Lung (tissue), 12 donors: ENCODE results near the gene FEV. TPM values are rescaled to one million over a fixed set of nuclear protein-coding genes. Genes with fewer than 3 reads are reported as not detected.

ENCODE experiments used
- ATAC-seq: fragments of 200-7000 bp; cut with Tn5 transposase; one replicate; pipeline ENCODE4 v1.9.1; 2020; ENCODE audit warnings: moderate number of reproducible peaks; ENCODE audit not compliant: insufficient read depth, low FRiP score
- DNase-seq, 3 donors: peaks; one replicate each; pipeline ENCODE4 v3.0.0-alpha.2; 2013 to 2017
- H3K27ac ChIP-seq, 2 donors: one replicate each; pipeline ENCODE4 v1.5.1; 2013; ENCODE audit warnings: mild to moderate bottlenecking in 2 of 2, moderate library complexity in 2 of 2, control low read depth in 1 of 2, inconsistent platforms in 1 of 2, low read depth in 1 of 2, low read length in 1 of 2
- H3K27me3 ChIP-seq, 3 donors: one replicate each; pipeline ENCODE4 v1.5.1; 2013; ENCODE audit warnings: low read length in 2 of 3; ENCODE audit not compliant: control insufficient read depth in 3 of 3, insufficient read depth in 3 of 3
- H3K36me3 ChIP-seq, 4 donors: one replicate each; pipeline ENCODE4 v1.5.1; 2013; ENCODE audit warnings: low read length in 4 of 4, mild to moderate bottlenecking in 1 of 4, moderate library complexity in 1 of 4; ENCODE audit not compliant: control insufficient read depth in 4 of 4, insufficient read depth in 4 of 4
- H3K4me1 ChIP-seq, 5 donors: one replicate each; pipeline ENCODE4 v1.5.1; 2013; ENCODE audit warnings: low read length in 5 of 5, mild to moderate bottlenecking in 2 of 5, moderate library complexity in 1 of 5; ENCODE audit not compliant: control insufficient read depth in 5 of 5, insufficient read depth in 5 of 5
- H3K4me3 ChIP-seq: one replicate; pipeline ENCODE4 v1.5.1; 2013; ENCODE audit warnings: mild to moderate bottlenecking, control low read depth, moderate library complexity
- H3K9ac ChIP-seq, 2 donors: one replicate each; pipeline ENCODE4 v1.5.1; 2013; ENCODE audit warnings: low read length in 2 of 2, control low read depth in 1 of 2; ENCODE audit not compliant: insufficient read depth in 1 of 2
- H3K9me3 ChIP-seq, 4 donors: one replicate each; pipeline ENCODE4 v1.5.1; 2013; ENCODE audit warnings: low read length in 3 of 4, mild to moderate bottlenecking in 1 of 4, moderate library complexity in 1 of 4; ENCODE audit not compliant: control insufficient read depth in 4 of 4, insufficient read depth in 3 of 4
- WGBS, 2 donors: extraction: QIAGEN DNeasy Blood & Tissue Kit; methylation state at CpG; one replicate each; pipeline ENCODE4 v1.1.7; 2013; 5-methylcytosine and 5-hydroxymethylcytosine counted together
- polyA plus RNA-seq, 2 donors: library from polyadenylated mRNA; stranded (reverse); fragments of 200-250 nt; gene quantifications; one replicate each; pipeline ENCODE4 v1.2.1, GENCODE V29; 2013
- total RNA-seq, 2 donors: library from RNA; depleted of rRNA in 1 of 2; stranded (reverse); fragments of >200 nt in 1 of 2; gene quantifications; one replicate each; pipeline ENCODE4 v1.2.1, GENCODE V29; 2014 to 2021
- TF ChIP-seq, protein P1 (sequence below): IDR thresholded peaks from 2 replicates; pipeline ENCODE4 v1.5.1; 2012; ENCODE audit warnings: mild to moderate bottlenecking; ENCODE audit errors: control extremely low read depth, extremely low read depth
- donor health status: control.
- donor health status: control.
- donor health status: Bipolar disorder and iron deficiency.
- donor health status: healthy.
- donor health status: DM: yes; HTN: yes; CAD: no.

The FEV gene
- total and polyA plus RNA-seq, 4 donors, result not detected

DNA sequence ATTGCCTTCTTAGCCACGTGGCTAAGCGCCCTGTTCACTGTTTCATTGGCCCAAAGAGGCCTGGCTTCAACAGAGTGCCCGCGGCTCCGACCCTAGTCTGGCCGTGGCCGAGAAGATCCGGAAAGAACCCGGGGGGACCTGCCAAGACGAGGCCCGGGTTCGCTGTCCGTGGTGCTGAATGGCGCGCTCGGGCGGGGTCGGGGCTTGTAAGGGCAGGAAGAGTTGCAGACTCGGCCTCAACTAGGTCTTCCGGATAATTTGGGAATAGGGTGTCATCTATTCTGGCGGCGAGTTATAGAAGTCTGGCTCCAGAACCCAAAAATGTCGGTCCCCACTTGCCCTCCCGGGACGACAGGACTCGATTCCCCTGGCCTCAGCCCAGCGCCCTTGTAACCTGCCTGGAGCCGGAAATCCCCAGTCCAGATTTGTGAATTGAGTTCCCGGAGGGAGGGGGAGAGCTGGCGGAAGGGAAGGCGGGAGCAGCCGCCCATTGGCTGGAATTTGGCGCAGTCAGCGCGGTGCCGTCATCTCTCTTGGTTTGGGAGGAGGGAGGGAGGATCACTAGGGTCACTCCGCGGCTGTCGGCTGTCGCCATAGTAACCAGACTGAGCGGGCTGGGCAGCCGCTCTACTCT is 22.0 kb downstream of the FEV start:
- Histone ChIP-seq H3K9me3 (peaks cover 0 to 7% (median 0%) of the 10 kb centered on the region in 4 donors), H3K27me3 (peaks cover 43 to 57% (median 50%) of the 10 kb centered on the region in 3 donors), H3K27ac (no peak overlapping the region), H3K4me3 (no peak overlapping the region), H3K4me1 (peaks cover 0 to 14% (median 3%) of the 10 kb centered on the region in 5 donors), H3K36me3 (no peaks in the 10 kb centered on the region), H3K9ac (no peak overlapping the region)
- peak; percentile 75 to 84 (median 83) for DNase-seq
- ATAC-seq, result no peak
- TF ChIP-seq, protein P1, sequence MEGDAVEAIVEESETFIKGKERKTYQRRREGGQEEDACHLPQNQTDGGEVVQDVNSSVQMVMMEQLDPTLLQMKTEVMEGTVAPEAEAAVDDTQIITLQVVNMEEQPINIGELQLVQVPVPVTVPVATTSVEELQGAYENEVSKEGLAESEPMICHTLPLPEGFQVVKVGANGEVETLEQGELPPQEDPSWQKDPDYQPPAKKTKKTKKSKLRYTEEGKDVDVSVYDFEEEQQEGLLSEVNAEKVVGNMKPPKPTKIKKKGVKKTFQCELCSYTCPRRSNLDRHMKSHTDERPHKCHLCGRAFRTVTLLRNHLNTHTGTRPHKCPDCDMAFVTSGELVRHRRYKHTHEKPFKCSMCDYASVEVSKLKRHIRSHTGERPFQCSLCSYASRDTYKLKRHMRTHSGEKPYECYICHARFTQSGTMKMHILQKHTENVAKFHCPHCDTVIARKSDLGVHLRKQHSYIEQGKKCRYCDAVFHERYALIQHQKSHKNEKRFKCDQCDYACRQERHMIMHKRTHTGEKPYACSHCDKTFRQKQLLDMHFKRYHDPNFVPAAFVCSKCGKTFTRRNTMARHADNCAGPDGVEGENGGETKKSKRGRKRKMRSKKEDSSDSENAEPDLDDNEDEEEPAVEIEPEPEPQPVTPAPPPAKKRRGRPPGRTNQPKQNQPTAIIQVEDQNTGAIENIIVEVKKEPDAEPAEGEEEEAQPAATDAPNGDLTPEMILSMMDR, result no peak
- 2 to 4% methylated on average over 40 to 42 of the region's 42 CpGs for WGBS, 2 donors

DNA sequence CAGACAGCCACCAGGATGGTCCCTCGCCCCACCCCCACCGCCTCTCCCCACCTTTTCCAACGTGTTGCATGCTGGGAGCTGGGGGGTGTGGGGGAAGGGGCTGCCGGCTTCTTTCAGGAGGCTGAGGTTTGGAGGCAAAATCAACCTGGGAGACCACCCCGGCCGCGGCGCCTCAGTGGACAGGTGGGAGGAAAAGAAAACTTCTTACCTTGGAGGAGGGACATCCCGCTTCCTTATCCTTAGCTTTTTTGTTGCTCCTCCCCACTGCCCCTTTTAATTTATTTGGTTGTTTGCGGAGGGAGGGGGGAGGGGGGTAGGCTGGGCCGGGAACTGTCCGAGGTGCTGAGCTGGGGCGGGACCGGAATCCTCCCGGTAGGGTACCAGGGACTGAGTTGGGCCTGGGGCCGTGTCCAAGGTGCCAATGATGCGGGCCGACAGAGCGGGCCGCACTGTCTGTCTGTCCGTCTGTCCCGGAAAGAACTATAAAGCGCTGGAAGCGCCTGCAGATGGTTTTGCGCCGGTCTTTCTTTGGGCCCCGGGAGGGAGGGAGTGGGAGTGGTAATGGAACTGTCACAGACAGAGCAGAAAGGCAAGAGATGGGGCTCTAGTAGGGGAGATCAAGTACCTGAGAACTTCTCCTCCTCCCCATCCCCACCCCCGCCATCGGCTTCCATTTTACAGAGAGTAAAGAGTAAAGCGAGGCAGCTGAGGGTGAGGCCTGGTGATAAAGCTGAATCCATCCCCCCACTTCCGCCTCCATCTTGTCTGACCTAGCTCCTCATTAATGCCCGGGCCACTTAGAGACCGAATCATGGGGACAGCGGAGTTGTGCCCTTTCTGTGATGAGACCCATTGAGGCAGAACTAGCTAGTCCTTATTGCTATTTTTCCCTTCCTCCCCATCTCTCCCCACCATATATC is 23.1 kb downstream of the FEV start:
- H3K27me3 ChIP-seq, result peaks cover 43 to 62% (median 50%) of the 10 kb centered on the region in 3 donors
- H3K36me3 ChIP-seq, result no peaks in the 10 kb centered on the region
- H3K9me3 ChIP-seq, result peaks cover 0 to 8% (median 0%) of the 10 kb centered on the region in 4 donors
- peaks cover 0 to 14% (median 3%) of the 10 kb centered on the region in 5 donors for H3K4me1 ChIP-seq
- no peak overlapping the region for H3K9ac ChIP-seq
- H3K27ac ChIP-seq, result no peak overlapping the region
- TF ChIP-seq, protein P1, result no peak
- ATAC-seq, result no peak
- WGBS, 2 donors, result 14 to 15% methylated on average over 34 of the region's 34 CpGs
- no peak overlapping the region for H3K4me3 ChIP-seq
- DNase-seq, result no peak

DNA sequence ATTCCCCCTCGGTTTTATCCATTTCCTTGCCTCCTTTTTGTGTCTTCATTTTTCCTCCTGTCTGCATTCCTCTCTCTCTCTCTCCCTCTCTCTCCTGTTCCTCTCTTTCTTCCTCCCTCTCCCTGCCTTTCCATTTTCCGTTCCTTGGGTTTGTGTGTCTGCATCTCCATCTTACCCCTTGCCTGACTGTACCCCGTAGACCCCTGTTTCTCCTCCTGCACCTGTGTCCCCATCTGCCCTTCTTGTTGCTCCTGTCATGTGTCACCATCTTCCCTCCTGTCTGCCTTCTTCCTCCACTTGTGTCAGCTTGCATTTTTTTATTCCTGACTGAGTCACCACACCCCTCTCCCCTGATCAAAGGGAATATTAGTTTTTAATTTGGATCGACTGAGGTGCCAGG is 23.8 kb downstream of the FEV start:
- peaks cover 0 to 14% (median 3%) of the 10 kb centered on the region in 5 donors for H3K4me1 ChIP-seq
- 10 to 12% methylated on average over 4 of the region's 4 CpGs for WGBS, 2 donors
- H3K27ac ChIP-seq, result no peak overlapping the region
- H3K9ac ChIP-seq, result no peak overlapping the region
- no peaks in the 10 kb centered on the region for H3K36me3 ChIP-seq
- H3K9me3 ChIP-seq, result peaks cover 0 to 8% (median 0%) of the 10 kb centered on the region in 4 donors
- peaks cover 43 to 63% (median 48%) of the 10 kb centered on the region in 3 donors for H3K27me3 ChIP-seq
- DNase-seq (no peak), ATAC-seq (no peak)
- TF ChIP-seq, protein P1, result no peak
- no peak overlapping the region for H3K4me3 ChIP-seq
